GM03348 (cell line): ENCODE data around the gene L3MBTL4.

Source experiments
- DNase-seq: peaks from one replicate; pipeline ENCODE4 v3.0.0; 2012; ENCODE audit warnings: low spot score

The L3MBTL4 gene

DNA sequence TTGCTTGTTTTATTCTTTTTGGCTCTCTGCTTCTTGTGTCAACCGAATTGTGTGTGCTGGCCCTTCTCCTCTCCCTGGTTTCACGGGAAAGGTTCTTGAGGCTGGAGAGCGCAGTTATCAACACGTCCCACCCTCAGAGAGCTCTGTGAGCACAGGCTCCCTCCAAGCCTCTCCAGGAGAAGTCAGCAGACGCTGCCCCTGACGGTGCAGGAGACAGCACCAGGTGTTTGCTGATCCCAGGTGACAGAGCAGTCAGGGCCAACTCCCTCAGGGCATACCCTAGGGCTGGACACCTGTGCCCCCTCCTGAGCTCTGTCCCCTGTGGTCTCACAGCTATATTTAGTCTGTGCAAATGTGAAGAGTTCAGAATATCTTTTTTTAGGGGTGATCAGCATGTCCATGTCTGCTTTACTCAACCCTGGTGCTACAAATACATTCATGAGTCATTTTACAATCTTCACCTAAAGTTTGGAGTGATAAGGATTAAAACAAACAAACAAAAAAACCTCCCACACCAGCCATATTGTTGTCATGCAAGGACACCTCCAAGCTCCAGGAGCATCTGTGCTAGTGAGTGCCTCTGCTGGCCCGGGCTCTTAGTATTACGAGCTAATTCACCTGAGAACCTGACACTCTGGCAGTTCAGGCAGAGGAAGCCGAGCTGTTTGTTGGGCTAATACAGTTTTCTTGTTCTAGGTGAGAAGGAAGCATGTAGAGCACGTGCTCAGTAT is 453.4 kb downstream of the L3MBTL4 start:
- DNase-seq = no peak

- DNase-seq = no peak
Observed at GRCh38 chr18:5958822-5959221, 455.9 kb downstream of the L3MBTL4 start.

DNA sequence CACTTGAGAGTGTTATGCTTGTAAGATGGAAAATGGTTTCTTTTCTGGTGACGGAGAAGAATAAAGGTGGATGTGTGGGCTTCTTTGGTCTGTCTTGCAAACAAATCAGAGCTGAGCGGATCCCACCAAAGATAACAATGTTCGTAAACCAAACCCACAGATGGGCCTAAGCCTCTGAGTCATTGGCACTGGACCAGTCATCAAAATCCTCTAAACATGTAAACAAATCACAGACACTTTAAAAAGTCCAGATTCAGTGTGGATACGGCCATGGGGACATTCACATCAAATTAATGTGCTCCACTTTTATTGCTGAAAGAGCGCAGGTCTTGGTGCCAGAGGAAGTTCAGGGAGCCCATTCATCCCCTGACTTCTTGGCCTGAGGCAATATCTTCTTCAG is 458.9 kb downstream of the L3MBTL4 start:
- no peak for DNase-seq

GRCh38 chr18:5951515-5952091 is 463.1 kb downstream of the L3MBTL4 start:
- no peak for DNase-seq

- DNase-seq = no peak
Observed at GRCh38 chr18:5948781-5949180, 465.9 kb downstream of the L3MBTL4 start.

DNA sequence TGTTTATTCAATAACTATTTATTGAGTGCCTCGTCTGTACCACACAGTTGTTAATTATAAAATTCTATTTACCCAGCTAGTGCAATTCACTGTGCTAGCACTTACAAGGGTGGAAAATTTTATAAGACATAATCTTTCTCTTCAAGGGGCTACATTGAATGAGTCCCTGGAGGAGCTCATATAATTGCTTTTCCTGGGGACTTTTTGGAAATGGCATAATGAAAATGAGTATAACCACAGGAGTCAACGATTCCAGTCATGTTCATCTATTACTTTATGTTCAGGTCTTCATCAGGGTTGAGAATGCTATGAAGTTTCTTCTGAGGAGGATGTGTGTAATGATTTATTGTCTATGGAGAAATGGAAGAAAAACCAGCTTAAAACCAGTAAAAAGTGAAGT is 466.5 kb downstream of the L3MBTL4 start:
- no peak for DNase-seq

GRCh38 chr18:5944448-5944847 is 470.3 kb downstream of the L3MBTL4 start:
- DNase-seq = no peak

DNA sequence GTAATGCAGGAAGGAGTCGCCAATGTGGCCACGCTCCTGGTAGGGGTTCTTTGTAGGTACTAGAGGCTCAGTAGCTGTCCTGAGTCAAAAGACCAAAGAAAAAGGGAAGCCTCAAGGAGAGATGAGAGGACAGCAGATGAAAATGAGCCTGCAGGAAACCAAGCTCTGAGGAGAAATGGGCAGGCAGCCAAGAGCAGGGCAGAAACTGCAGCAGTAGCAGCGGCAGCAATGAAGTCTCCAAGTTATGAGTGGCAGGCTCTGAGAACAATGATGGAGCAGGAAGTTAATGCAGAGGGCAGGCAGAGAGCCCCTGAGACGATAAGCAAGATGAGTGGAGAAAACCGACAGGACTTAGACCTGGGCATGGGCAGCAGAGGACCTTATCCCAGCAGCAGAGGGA is 471.2 kb downstream of the L3MBTL4 start:
- no peak for DNase-seq

DNA sequence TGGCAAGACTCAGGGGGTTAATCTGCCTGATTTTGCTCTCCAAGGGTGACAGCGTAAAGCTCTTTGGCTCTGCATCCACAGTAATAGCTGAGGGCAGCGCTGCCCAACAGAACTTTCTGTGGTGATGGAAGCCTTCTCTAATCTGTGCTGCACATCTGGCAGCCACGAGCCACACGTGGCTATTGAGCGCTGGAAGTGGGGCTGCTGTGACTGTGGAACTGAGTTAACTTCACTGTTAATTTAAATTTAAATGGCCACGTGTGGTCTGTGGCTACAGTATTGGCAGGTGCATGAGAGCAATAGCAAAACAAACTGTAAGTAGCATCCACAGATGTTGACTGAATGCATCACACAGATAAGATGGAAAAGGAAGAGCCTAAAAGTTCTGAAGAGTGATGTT is 472.1 kb downstream of the L3MBTL4 start:
- no peak for DNase-seq

- DNase-seq = no peak
Observed at GRCh38 chr18:5941890-5942289, 472.8 kb downstream of the L3MBTL4 start.

GRCh38 chr18:5939801-5940667 is 474.7 kb downstream of the L3MBTL4 start:
- DNase-seq = no peak

- no peak for DNase-seq
Observed at GRCh38 chr18:5937795-5938194, 476.9 kb downstream of the L3MBTL4 start.

DNA sequence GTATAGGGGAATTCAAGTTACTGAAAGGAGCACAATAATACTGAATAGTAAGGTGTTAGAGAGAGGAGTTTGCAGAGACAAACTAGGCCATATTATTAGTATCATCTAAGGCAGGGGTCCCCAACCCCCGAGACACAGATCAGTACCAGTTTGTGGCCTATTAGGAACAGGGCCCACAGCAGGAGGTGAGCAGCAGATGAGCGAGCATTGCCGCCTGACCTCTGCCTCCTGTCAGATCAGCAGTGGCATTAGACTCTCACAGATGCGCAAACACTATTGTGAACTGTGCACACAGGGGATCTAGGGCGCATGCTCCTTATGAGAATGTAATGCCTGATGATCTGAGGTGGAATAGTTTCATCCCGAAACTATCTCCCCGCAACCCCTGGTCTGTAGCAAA is 477.6 kb downstream of the L3MBTL4 start:
- DNase-seq = no peak

DNA sequence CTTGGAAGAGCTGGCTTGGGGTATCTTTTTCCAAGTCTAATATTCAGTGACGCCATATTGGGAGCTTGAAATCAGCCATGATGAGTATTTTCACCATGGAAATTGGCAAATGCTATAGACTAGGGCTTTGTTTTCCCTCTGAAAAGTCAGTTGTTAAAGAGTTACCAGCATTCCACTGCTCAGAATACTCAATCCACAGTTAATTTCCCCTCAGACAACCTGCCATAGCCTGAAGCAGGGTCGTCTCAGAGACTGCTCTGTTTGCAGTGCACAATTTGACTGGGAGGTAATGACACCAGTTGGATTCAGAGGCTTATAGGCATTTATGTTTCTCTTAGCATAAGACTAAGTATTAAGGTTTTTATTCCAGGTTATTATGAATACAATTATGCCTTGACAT is 483.9 kb downstream of the L3MBTL4 start:
- DNase-seq = no peak

- DNase-seq = no peak
Observed at GRCh38 chr18:5918205-5918858, 496.4 kb downstream of the L3MBTL4 start.

GRCh38 chr18:5914951-5915350 is 499.8 kb downstream of the L3MBTL4 start:
- no peak for DNase-seq

- DNase-seq = no peak
Observed at GRCh38 chr18:5914016-5914415, 500.7 kb downstream of the L3MBTL4 start.

- no peak for DNase-seq
Observed at GRCh38 chr18:5912566-5912965, 502.1 kb downstream of the L3MBTL4 start.

GRCh38 chr18:5909125-5909524 is 505.6 kb downstream of the L3MBTL4 start:
- DNase-seq = no peak
